HepG2 (cell line): Measurements from ENCODE around the gene CHCHD6. TPM values are rescaled to one million over a fixed set of nuclear protein-coding genes. Genes with fewer than 3 reads are reported as not detected.

ENCODE experiments used
- ATF1 ChIP-seq: IDR thresholded peaks from 2 replicates; pipeline ENCODE4 v1.6.1; 2016; ENCODE audit warnings: mild to moderate bottlenecking, control low read depth
- CENPBD1 ChIP-seq: sonication (generic); formaldehyde crosslinking; IDR thresholded peaks from 2 replicates; pipeline ENCODE4 v1.8.0; 2022; ENCODE audit warnings: missing genetic modification reagents, low read depth, mild to moderate bottlenecking, borderline replicate concordance
- SIN3A ChIP-seq: IDR thresholded peaks from 2 replicates; pipeline ENCODE4 v1.6.1; 2011; ENCODE audit warnings: low read depth, mild to moderate bottlenecking, control low read depth, low read length, borderline replicate concordance
- SMAD3 ChIP-seq: sonication (generic); formaldehyde crosslinking; IDR thresholded peaks from 2 replicates; pipeline ENCODE4 v1.4.0; 2020; ENCODE audit warnings: missing genetic modification reagents
- ZBTB40 ChIP-seq, 2 experiments: fragments of 450-650 bp in 1 of 2; sonication (generic) in 1 of 2; formaldehyde crosslinking in 1 of 2; IDR thresholded peaks; 2 replicates each; pipeline versions ENCODE4 v1.6.1 to v1.8.0; 2016 to 2022; ENCODE audit warnings: antibody characterized with exemption in 1 of 2, mild to moderate bottlenecking in 1 of 2, missing genetic modification reagents in 1 of 2
- ZNF20 ChIP-seq: sonication (generic); formaldehyde crosslinking; IDR thresholded peaks from 2 replicates; pipeline ENCODE4 v1.4.0; 2020; ENCODE audit warnings: mild to moderate bottlenecking, moderate library complexity, missing genetic modification reagents
- ZNF24 ChIP-seq: fragments of 450-650 bp; IDR thresholded peaks from 2 replicates; pipeline ENCODE4 v1.6.1; 2017; ENCODE audit warnings: antibody characterized with exemption, mild to moderate bottlenecking
- polyA plus RNA-seq, 8 experiments: library from polyadenylated mRNA; depleted of rRNA in 3 of 8; stranded (reverse) in 7 of 8; unstranded in 1 of 8; fragments of >200 nt; fragmentation: Illumina TruSeq in 4 of 8; extraction: Trizol in 4 of 8; gene quantifications; 2 replicates each; pipeline versions ENCODE4 v1.2.1 to v1.2.3, GENCODE V29; 2011 to 2016; ENCODE audit warnings: low read depth in 4 of 8, missing spikeins in 1 of 8, mixed read lengths in 1 of 8; ENCODE audit not compliant: insufficient read depth in 1 of 8
- total RNA-seq, 5 experiments: library from RNA; depleted of rRNA; stranded (reverse); fragments of >200 nt; fragmentation: Illumina TruSeq; extraction: Trizol; gene quantifications; 2 replicates each; pipeline ENCODE4 v1.2.3, GENCODE V29; 2016; ENCODE audit warnings: low read depth in 1 of 5

Gene CHCHD6
- total and polyA plus RNA-seq, 2 of the 13 experiments (the other 11 are each of a cell fraction or from before 2014, with no cell fraction given), result 20.3 to 20.8 TPM

GRCh38 chr3:126912491-126913195 lies 208.6 kb downstream of the CHCHD6 start (continued):
- TF ChIP-seq ZBTB40 (IDR thresholded peaks at IDR 0.05) (no peak), ZBTB40 (CRISPR knock-in tag; IDR thresholded peaks at IDR 0.05) (no peak), ZNF20 (CRISPR knock-in tag) (no peak), ATF1 (no peak), CENPBD1 (no peak), SMAD3 (no peak), SIN3A (no peak), ZNF24 (no peak)
